Transverse colon (tissue), 4 donors: ENCODE results near the gene CBL. TPM values are rescaled to one million over a fixed set of nuclear protein-coding genes. Genes with fewer than 3 reads are reported as not detected.

ENCODE experiments used
- DNase-seq: peaks from one replicate; pipeline ENCODE4 v3.0.0-alpha.2; 2019
- H3K27ac ChIP-seq, 4 donors: fragments of 200-600 bp; sonication (generic); 2 replicates each; pipeline ENCODE4 v1.5.1; 2016 to 2018; ENCODE audit warnings: inconsistent platforms in 4 of 4
- H3K27me3 ChIP-seq: fragments of 200-600 bp; sonication (generic); 2 replicates; pipeline ENCODE4 v1.5.1; 2017; ENCODE audit warnings: inconsistent platforms
- H3K36me3 ChIP-seq, 4 donors: fragments of 200-600 bp; sonication (generic); 2 replicates each; pipeline ENCODE4 v1.5.1; 2017 to 2019; ENCODE audit warnings: inconsistent platforms in 4 of 4
- H3K4me1 ChIP-seq, 4 donors: fragments of 200-600 bp; sonication (generic); 2 replicates each; pipeline ENCODE4 v1.5.1; 2017 to 2020; ENCODE audit warnings: inconsistent platforms in 4 of 4
- H3K4me3 ChIP-seq, 4 donors: fragments of 200-600 bp; sonication (generic); 1 replicate in 1 of 4; 2 replicates in 3 of 4; pipeline versions ENCODE4 v1.5.1 to v1.6.1; 2017 to 2019; ENCODE audit warnings: inconsistent platforms in 4 of 4
- H3K9me3 ChIP-seq, 2 donors: fragments of 200-600 bp; sonication (generic); 2 replicates each; pipeline ENCODE4 v1.5.1; 2017 to 2019; ENCODE audit warnings: inconsistent platforms in 2 of 2
- CTCF ChIP-seq, 5 experiments: fragments of 200-600 bp in 3 of 5; fragments of 450-650 bp in 2 of 5; sonication (generic) in 3 of 5; IDR thresholded peaks; 1 replicate in 2 of 5; 2 replicates in 3 of 5; pipeline ENCODE4 v1.5.1; 2016 to 2017; ENCODE audit warnings: antibody characterized with exemption in 5 of 5, inconsistent platforms in 3 of 5, mild to moderate bottlenecking in 2 of 5, moderate library complexity in 1 of 5
- EP300 ChIP-seq: sonication (generic); formaldehyde crosslinking; IDR thresholded peaks from one replicate; pipeline ENCODE4 v1.6.1; 2017; ENCODE audit warnings: antibody characterized with exemption, low read depth
- POLR2A ChIP-seq: fragments of 450-650 bp; IDR thresholded peaks from one replicate; pipeline ENCODE4 v1.6.1; 2016; ENCODE audit warnings: antibody characterized with exemption, mild to moderate bottlenecking, moderate library complexity
- POLR2AphosphoS5 ChIP-seq, 3 donors: sonication (generic); formaldehyde crosslinking; IDR thresholded peaks; one replicate each; pipeline ENCODE4 v1.6.1; 2016; ENCODE audit warnings: antibody characterized with exemption in 3 of 3
- WGBS, 2 donors: methylation state at CpG; one replicate each; pipeline ENCODE4 v1.1.5; 2018; ENCODE audit warnings: low coverage in 1 of 2; 5-methylcytosine and 5-hydroxymethylcytosine counted together
- in situ Hi-C, 4 donors: fragments of 200-750 bp; cut with MboI; loops; one replicate each; pipeline versions ENCODE4 v1.15.0 to v1.15.1; 2017; ENCODE audit warnings: low sequenced_read_pairs in 3 of 4, low pct_ligation_motif_present in 1 of 4, low pct_unique_long_range_greater_than_20kb in 1 of 4
- intact Hi-C: fragments of 100-400 bp; cut with DNase I; formaldehyde crosslinking; loops from one replicate; pipeline ENCODE4 v1.15.1; 2023; ENCODE audit warnings: low total_unique reads
- total RNA-seq, 4 donors: library from RNA; depleted of rRNA; stranded (reverse); fragments of >200 nt; gene quantifications; one replicate each; pipeline ENCODE4 v1.1.0, GENCODE V29; 2016

CBL gene
- total RNA-seq, 4 donors from 2014 or later: 6.8 to 18.7 (median 12.4) TPM

- DNase-seq: no peak
- no peaks in the 10 kb centered on the region for H3K9me3 ChIP-seq
- in situ Hi-C loops: no loop called here
- H3K4me1 ChIP-seq: peaks cover 0 to 8% (median 2%) of the 10 kb centered on the region in 4 donors
- H3K36me3 ChIP-seq: peaks cover 0 to 35% (median 16%) of the 10 kb centered on the region in 4 donors
- no peaks in the 10 kb centered on the region for H3K27me3 ChIP-seq
- H3K4me3 ChIP-seq: no peak overlapping the region
- H3K27ac ChIP-seq: no peak overlapping the region
- intact Hi-C loops: loop anchor here (10.0 kb wide), 1 partner anchor 73 kb away; no protein-coding TSS in a partner anchor
- 80 to 100% methylated on average over 1 to 3 of the region's 3 CpGs for WGBS, 2 donors
- TF ChIP-seq POLR2A (no peak), EP300 (no peak), CTCF (IDR thresholded peaks at IDR 0.05) (no peak), POLR2AphosphoS5 (IDR thresholded peaks at IDR 0.05) (no peak)
Observed at GRCh38 chr11:119288219-119288618, 82.1 kb downstream of the CBL start.

- no peaks in the 10 kb centered on the region for H3K27me3 ChIP-seq
- intact Hi-C loops: no loop called here
- no peaks in the 10 kb centered on the region for H3K9me3 ChIP-seq
- no peak overlapping the region for H3K4me3 ChIP-seq
- WGBS, 2 donors: 96 to 97% methylated on average over 3 to 10 of the region's 10 CpGs
- peaks cover 0 to 32% (median 12%) of the 10 kb centered on the region in 4 donors for H3K36me3 ChIP-seq
- no peak overlapping the region for H3K27ac ChIP-seq
- DNase-seq: no peak
- no peaks in the 10 kb centered on the region for H3K4me1 ChIP-seq
- in situ Hi-C loops: no loop called here
- TF ChIP-seq POLR2AphosphoS5 (IDR thresholded peaks at IDR 0.05): no peak
- TF ChIP-seq EP300: no peak
- TF ChIP-seq CTCF (IDR thresholded peaks at IDR 0.05): no peak
- no peak for TF ChIP-seq POLR2A
Observed at GRCh38 chr11:119290894-119291497, 84.9 kb downstream of the CBL start.

- Histone ChIP-seq H3K36me3 (peaks cover 0 to 24% (median 7%) of the 10 kb centered on the region in 4 donors), H3K4me3 (no peak overlapping the region), H3K27me3 (no peaks in the 10 kb centered on the region), H3K9me3 (no peaks in the 10 kb centered on the region), H3K27ac (no peak overlapping the region), H3K4me1 (no peaks in the 10 kb centered on the region)
- in situ Hi-C loops (no loop called here), intact Hi-C loops (no loop called here)
- WGBS, 2 donors: 80 to 91% methylated on average over 1 to 3 of the region's 3 CpGs
- no peak for TF ChIP-seq CTCF (IDR thresholded peaks at IDR 0.05)
- TF ChIP-seq POLR2A: no peak
- TF ChIP-seq EP300: no peak
- no peak for TF ChIP-seq POLR2AphosphoS5 (IDR thresholded peaks at IDR 0.05)
- no peak for DNase-seq
Observed at GRCh38 chr11:119293461-119293860, 87.3 kb downstream of the CBL start.

- Histone ChIP-seq H3K4me3 (no peak overlapping the region), H3K4me1 (no peaks in the 10 kb centered on the region), H3K36me3 (peaks cover 0 to 23% (median 5%) of the 10 kb centered on the region in 4 donors), H3K27me3 (no peaks in the 10 kb centered on the region), H3K9me3 (no peaks in the 10 kb centered on the region), H3K27ac (no peak overlapping the region)
- intact Hi-C loops: no loop called here
- no peak for TF ChIP-seq POLR2AphosphoS5 (IDR thresholded peaks at IDR 0.05)
- no peak for TF ChIP-seq CTCF (IDR thresholded peaks at IDR 0.05)
- DNase-seq: no peak
- in situ Hi-C loops: no loop called here
- 59 to 61% methylated on average over 3 of the region's 3 CpGs for WGBS, 2 donors
Observed at GRCh38 chr11:119295178-119295577, 89.0 kb downstream of the CBL start.
